ENCODE measurements around the gene SRF.

SRF gene

DNA sequence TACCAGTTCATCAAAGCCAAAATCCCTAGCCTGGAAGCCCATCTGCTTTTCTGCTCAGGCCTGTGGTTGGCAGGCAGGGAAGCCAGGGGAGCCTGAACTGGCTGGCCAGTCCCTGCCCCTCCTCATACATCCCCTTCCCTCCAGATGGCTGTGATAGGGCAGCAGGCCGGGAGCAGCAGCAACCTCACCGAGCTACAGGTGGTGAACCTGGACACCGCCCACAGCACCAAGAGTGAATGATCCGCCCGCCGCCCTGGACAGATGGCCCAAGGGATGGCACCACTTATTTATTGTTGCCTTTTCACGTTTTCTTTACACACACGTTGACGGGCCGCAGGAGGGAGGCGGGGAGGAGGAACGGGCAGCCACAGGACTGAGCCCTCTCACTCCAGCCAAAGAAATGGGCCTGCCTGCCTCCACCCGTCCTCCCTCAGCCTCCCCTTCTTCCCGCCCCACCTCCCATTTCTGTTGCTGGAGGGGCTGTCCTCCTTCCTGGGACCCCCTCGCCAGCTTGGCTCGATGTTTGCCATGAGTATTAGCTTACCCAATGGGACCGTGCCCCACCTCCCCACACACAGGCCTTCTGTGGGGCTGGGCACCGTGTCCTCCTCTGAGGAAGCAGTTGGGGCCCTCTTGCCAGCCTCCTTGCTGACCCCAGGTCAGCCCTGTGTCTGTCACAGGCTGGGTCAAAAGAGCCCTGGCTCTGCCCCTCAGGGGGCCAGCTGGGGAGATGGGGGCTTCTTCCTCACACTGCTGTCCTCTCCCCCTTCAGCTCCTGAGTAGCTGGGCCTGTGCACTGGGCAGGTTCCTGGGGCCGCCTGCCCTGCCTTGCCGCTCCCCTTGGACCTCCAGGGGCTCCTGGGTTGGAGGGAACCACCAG is 8.1 kb downstream of the SRF start:
- Histone ChIP-seq H3F3A (ENCODE audit: insufficient read depth, low read length) (no peaks in the 10 kb centered on the region; the same call in 1 of the 2 replicates), H3K79me2 (ENCODE audit: insufficient read depth, low read length) (no peaks in the 10 kb centered on the region; the same call in 1 of the 2 replicates), H3K9me3 (ENCODE audit: low read length) (no peaks in the 10 kb centered on the region), H3K4me3 (ENCODE audit: low read depth, low read length, poor library complexity, severe bottlenecking) (no peak overlapping the region), H3K27me3 (ENCODE audit: insufficient read depth, low read length) (no peaks in the 10 kb centered on the region), H3K4me2 (ENCODE audit: low read length) (no peak overlapping the region), H3K27ac (ENCODE audit: low read depth, low read length, poor library complexity, severe bottlenecking) (no peak overlapping the region), H3K36me3 (ENCODE audit: insufficient read depth, low read length) (peaks cover 47% of the 10 kb centered on the region), H3K4me1 (ENCODE audit: insufficient read depth, low read length, severe bottlenecking) (peaks cover 33% of the 10 kb centered on the region), H2AFZ (ENCODE audit: low read length) (no peak overlapping the region), H4K20me1 (ENCODE audit: insufficient read depth, low read length) (no peaks in the 10 kb centered on the region), H3K9me2 (ENCODE audit: low read depth, low read length) (no peaks in the 10 kb centered on the region), H3K9ac (ENCODE audit: low read length) (no peak overlapping the region)
- no peak for TF ChIP-seq EZH2 (IDR thresholded peaks at IDR 0.05; ENCODE audit: borderline replicate concordance, low read length)
- TF ChIP-seq, protein P1, sequence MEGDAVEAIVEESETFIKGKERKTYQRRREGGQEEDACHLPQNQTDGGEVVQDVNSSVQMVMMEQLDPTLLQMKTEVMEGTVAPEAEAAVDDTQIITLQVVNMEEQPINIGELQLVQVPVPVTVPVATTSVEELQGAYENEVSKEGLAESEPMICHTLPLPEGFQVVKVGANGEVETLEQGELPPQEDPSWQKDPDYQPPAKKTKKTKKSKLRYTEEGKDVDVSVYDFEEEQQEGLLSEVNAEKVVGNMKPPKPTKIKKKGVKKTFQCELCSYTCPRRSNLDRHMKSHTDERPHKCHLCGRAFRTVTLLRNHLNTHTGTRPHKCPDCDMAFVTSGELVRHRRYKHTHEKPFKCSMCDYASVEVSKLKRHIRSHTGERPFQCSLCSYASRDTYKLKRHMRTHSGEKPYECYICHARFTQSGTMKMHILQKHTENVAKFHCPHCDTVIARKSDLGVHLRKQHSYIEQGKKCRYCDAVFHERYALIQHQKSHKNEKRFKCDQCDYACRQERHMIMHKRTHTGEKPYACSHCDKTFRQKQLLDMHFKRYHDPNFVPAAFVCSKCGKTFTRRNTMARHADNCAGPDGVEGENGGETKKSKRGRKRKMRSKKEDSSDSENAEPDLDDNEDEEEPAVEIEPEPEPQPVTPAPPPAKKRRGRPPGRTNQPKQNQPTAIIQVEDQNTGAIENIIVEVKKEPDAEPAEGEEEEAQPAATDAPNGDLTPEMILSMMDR (IDR thresholded peaks at IDR 0.05; ENCODE audit: low read length): no peak

DNA sequence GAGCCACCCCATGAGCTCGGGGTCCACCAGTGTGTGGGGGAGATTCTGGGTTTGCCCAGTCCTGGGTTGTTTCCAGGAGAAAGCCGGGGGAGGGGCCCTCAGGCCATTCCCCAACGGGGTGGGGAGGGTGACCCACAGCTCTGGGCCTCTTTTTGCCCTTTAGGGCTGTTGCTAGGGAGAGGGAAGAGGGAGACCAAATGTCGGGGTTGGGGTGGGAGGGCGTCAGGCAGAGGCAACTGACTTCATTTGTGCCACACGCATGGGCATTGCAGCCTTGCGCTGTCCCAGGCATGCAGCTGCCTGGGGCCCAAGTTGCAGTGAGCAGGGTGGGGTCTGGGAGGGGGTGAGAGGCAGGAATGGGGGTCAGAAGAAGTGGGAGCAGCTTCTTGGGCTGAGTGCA is 9.0 kb downstream of the SRF start:
- peaks cover 27% of the 10 kb centered on the region for H3K4me1 ChIP-seq (ENCODE audit: insufficient read depth, low read length, severe bottlenecking)
- H4K20me1 ChIP-seq (ENCODE audit: insufficient read depth, low read length): no peaks in the 10 kb centered on the region
- peaks cover 44% of the 10 kb centered on the region for H3K36me3 ChIP-seq (ENCODE audit: insufficient read depth, low read length)
- H3K9ac ChIP-seq (ENCODE audit: low read length): no peak overlapping the region
- no peaks in the 10 kb centered on the region for H3K27me3 ChIP-seq (ENCODE audit: insufficient read depth, low read length)
- H3K79me2 ChIP-seq (ENCODE audit: insufficient read depth, low read length): no peaks in the 10 kb centered on the region; the same call in 1 of the 2 replicates
- H3K4me3 ChIP-seq (ENCODE audit: low read depth, low read length, poor library complexity, severe bottlenecking): no peak overlapping the region
- no peak overlapping the region for H2AFZ ChIP-seq (ENCODE audit: low read length)
- no peaks in the 10 kb centered on the region for H3K9me2 ChIP-seq (ENCODE audit: low read depth, low read length)
- no peak overlapping the region for H3K27ac ChIP-seq (ENCODE audit: low read depth, low read length, poor library complexity, severe bottlenecking)
- no peak overlapping the region for H3K4me2 ChIP-seq (ENCODE audit: low read length)
- TF ChIP-seq, protein P1 (IDR thresholded peaks at IDR 0.05; ENCODE audit: low read length): no peak
- TF ChIP-seq EZH2 (IDR thresholded peaks at IDR 0.05; ENCODE audit: borderline replicate concordance, low read length): no peak
- no peaks in the 10 kb centered on the region for H3K9me3 ChIP-seq (ENCODE audit: low read length)
- H3F3A ChIP-seq (ENCODE audit: insufficient read depth, low read length): no peaks in the 10 kb centered on the region; the same call in 1 of the 2 replicates

DNA sequence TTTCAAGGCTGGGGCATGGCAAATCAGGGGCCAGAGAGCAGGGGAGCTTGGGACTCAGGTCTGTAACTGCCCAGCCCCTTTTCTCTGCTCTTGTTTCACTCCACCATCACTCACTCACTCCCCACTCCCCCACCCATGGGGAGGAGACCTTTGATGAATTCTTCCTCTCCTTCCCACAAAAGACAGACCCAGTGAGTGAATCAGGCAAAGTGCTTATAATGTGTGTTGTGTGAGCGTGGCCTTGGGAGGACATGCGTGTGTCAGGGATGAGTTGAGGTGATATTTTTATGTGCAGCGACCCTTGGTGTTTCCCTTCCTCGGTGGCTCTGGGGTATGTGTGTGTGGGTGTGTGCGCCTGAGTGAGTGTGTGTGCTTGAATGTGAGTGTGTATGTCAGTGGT is 9.9 kb downstream of the SRF start:
- H2AFZ ChIP-seq (ENCODE audit: low read length): no peak overlapping the region
- H3K79me2 ChIP-seq (ENCODE audit: insufficient read depth, low read length): no peaks in the 10 kb centered on the region
- TF ChIP-seq EZH2 (IDR thresholded peaks at IDR 0.05; ENCODE audit: borderline replicate concordance, low read length): no peak
- TF ChIP-seq, protein P1 (IDR thresholded peaks at IDR 0.05; ENCODE audit: low read length): no peak
- H3K4me3 ChIP-seq (ENCODE audit: low read depth, low read length, poor library complexity, severe bottlenecking): peak overlapping the region; percentile 81
- H3K9me3 ChIP-seq (ENCODE audit: low read length): no peaks in the 10 kb centered on the region
- peaks cover 26% of the 10 kb centered on the region for H3K4me1 ChIP-seq (ENCODE audit: insufficient read depth, low read length, severe bottlenecking)
- peak overlapping the region; percentile 65 for H3K4me2 ChIP-seq (ENCODE audit: low read length)
- no peaks in the 10 kb centered on the region for H3K9me2 ChIP-seq (ENCODE audit: low read depth, low read length)
- H4K20me1 ChIP-seq (ENCODE audit: insufficient read depth, low read length): no peaks in the 10 kb centered on the region
- H3K36me3 ChIP-seq (ENCODE audit: insufficient read depth, low read length): peaks cover 44% of the 10 kb centered on the region
- peak overlapping the region; percentile 82; the same call in 1 of the 2 replicates for H3K9ac ChIP-seq (ENCODE audit: low read length)
- H3F3A ChIP-seq (ENCODE audit: insufficient read depth, low read length): no peaks in the 10 kb centered on the region; the same call in 1 of the 2 replicates
- no peaks in the 10 kb centered on the region for H3K27me3 ChIP-seq (ENCODE audit: insufficient read depth, low read length)
- H3K27ac ChIP-seq (ENCODE audit: low read depth, low read length, poor library complexity, severe bottlenecking): peak overlapping the region; percentile 56

All from OCI-LY1 (cell line).